AML-193 (cell line): ENCODE results near the gene BCL6.

Experiments
- DNase-seq, 2 experiments: peaks; one replicate each; lab custom pipeline; 2025; lab: John Stamatoyannopoulos, UW

The BCL6 gene

GRCh38 chr3:187673012-187673411 lies 72.3 kb downstream of the BCL6 start:
- no peak for DNase-seq
